GM23338 (cell line): ENCODE data around the gene RPL13.

Source experiments
- CTCF ChIP-seq, 2 experiments: fragments of 200-600 bp in 1 of 2; sonication (generic) in 1 of 2; conservative IDR thresholded peaks; 2 replicates each; pipeline versions ENCODE4 v1.5.1 to v1.6.1; 2016 to 2017; ENCODE audit warnings: antibody characterized with exemption in 2 of 2, low read depth in 2 of 2, mild to moderate bottlenecking in 2 of 2, moderate library complexity in 1 of 2
- EZH2 ChIP-seq: fragments of 200-600 bp; sonication (generic); IDR thresholded peaks from one replicate; pipeline ENCODE4 v1.8.0; 2017; ENCODE audit warnings: antibody characterized with exemption, mild to moderate bottlenecking, low read depth; ENCODE audit not compliant: unreplicated experiment
- POLR2AphosphoS5 ChIP-seq: IDR thresholded peaks from 2 replicates; pipeline ENCODE4 v1.6.1; 2016; ENCODE audit warnings: antibody characterized with exemption, low read depth
- REST ChIP-seq: IDR thresholded peaks from one replicate; pipeline ENCODE4 v1.6.1; 2018; ENCODE audit warnings: antibody characterized with exemption; ENCODE audit not compliant: unreplicated experiment

GRCh38 chr16:89547291-89547690 is 13.2 kb upstream of the RPL13 start:
- no peak for TF ChIP-seq CTCF (conservative IDR thresholded peaks at IDR 0.05; ENCODE audit: low read depth in 2 of 2)
- no peak for TF ChIP-seq POLR2AphosphoS5
- no peak for TF ChIP-seq REST
- TF ChIP-seq EZH2, result no peak
